NCI-H1694 (cell line): ENCODE measurements around the gene TK2.
"Not testable (repeated sequence)": the region's sequence is repeated elsewhere in the genome, so short reads cannot be mapped to it uniquely, and the experiment has no call there.

Source experiments
- DNase-seq: peaks from one replicate; lab custom pipeline; 2025; lab: John Stamatoyannopoulos, UW

The TK2 gene

GRCh38 chr16:66549284-66550131, at the start of gene TK2:
Gene TK2 (minus strand): TSS chr16:66550122. CDS start chr16:66550061, 61 bp downstream.
- no peak for DNase-seq

DNA sequence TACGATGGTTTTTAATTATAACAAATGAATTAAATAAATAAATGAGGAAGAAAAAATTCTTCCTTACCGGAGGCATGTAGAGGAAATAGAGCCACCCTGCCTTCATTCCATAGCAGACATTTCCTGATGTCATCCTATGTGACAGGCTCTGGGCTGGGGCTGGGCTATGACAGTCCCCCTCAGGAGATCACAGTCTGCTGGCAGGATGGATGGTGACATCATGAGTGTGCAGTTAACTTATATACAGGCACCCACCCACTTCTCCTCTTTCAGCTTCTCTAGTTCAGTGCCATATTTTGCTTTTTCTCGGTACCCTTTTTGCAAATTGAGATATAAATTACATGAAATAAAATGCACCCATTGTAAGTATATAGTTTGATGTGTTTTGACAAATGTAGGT, 48.2 kb upstream of the TK2 start:
- no peak for DNase-seq

DNA sequence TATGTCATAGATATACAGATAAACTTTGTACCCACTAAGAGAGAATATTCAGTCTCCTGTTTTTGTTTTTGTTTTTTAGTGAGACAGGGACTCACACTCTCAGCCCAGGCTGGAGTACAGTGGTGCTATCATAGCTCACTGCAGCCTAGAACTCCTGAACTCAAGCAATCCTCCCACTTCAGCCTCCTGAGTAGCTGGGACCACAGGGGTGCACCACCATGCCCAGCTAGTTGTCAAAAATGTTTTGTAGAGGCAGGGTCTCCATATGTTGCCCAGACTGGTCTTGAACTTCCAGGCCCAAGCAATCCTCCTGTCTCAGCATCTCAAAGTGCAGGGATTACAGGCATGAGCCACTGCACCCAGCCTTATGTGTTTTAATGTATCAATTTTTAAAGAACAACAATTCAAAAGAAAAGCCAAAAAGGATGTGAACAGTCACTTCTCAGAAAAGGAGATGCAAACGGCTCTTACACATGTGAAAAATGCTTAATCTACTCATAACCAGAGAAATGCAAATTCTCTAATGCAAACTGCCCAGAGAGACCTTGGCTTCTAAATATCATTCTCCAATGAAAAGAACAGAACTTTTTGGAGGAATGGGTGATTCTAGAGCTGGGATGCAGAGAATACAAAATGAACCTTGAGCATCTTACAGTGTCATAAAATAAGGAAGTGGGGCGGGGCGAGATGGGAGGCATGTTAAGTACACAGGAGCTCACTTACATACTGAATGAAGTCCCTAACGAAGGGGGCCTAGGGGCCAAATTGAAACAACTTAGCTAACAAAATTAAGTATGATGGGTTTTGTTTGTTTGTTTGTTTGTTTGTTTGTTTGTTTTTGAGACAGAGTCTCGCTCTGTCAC, 47.3 kb upstream of the TK2 start:
- no peak for DNase-seq

GRCh38 chr16:66596559-66596958, 46.6 kb upstream of the TK2 start:
- DNase-seq = not testable (repeated sequence)

- DNase-seq = no peak
Observed at GRCh38 chr16:66594739-66595138, 44.8 kb upstream of the TK2 start.

DNA sequence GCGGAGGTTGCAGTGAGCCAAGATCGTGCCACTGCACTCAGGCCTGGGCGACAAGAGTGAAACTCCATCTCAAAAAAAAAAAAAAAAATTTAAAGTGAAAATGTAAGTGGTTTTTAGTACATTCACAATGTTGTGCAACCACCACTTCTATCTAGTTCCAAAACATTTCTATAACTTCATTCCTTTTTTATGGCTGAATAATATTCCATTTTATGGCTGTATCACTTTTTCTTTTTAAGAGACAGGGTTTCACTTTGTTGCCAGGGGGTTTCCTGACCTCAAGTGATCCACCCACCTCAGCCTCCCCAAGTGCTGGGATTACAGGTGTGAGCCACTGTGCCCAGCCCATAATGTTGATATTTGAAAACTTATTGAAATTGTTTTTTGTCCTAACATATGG, 42.9 kb upstream of the TK2 start:
- no peak for DNase-seq

GRCh38 chr16:66592241-66592640, 42.3 kb upstream of the TK2 start:
- no peak for DNase-seq

DNA sequence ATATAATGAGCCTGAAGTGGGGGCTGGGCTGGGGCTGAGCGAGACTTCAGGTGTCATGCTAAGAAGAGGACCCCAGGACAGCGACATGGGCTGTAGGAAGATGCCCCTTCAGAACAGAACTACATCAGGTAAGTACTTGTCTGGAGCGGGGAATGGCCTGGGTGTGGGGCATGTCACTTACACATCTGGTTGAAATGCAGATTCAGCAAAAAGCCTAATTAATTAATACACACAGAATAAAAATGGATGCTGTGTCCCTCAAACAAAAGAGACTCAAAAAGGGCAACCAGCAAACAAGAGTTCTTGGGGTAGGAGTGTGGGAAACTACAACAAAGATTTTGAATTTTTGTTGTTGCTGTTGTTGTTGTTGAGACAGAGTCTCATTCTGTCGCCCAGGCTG, 41.1 kb upstream of the TK2 start:
- DNase-seq = no peak

- no peak for DNase-seq
Observed at GRCh38 chr16:66590322-66590721, 40.4 kb upstream of the TK2 start.

DNA sequence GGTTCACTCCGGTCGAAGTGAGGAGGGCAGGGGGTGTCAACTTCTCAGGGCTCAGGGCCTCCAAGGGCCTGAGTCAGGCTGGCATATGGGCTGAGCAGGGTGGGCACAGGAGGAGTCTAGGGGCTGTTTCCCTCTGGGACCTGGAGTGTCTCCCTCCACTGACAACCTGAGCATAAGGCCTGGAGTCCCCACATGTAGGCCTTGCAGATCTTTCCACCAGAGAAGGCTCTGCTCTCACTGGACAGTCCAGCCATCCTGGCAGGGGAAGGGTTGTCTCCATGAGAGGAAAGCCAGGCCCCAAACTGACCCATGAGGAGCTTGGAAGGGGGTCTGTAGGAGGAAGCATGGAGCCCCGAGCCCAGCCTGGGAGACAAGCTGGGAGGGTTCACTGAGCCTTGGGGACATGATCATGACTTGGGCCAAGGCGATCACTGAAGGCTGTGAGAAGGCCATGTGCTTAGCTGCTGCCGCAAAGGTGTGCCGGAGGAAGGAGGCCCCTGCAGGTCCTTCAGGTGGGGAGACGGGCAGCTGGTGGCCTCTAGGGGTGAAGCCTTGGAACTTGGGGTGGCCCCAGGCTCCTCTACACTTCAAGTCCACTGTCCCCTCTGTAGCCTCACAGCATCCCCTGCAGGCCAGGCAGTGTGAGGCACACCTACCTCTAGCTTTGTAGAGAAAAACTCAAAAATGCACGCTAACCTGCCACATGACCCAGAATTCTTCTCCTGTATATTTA, 39.2 kb upstream of the TK2 start:
- DNase-seq = no peak

- no peak for DNase-seq
Observed at GRCh38 chr16:66587881-66588600, 38.1 kb upstream of the TK2 start.

GRCh38 chr16:66585481-66586239, 35.7 kb upstream of the TK2 start:
- DNase-seq = no peak

DNA sequence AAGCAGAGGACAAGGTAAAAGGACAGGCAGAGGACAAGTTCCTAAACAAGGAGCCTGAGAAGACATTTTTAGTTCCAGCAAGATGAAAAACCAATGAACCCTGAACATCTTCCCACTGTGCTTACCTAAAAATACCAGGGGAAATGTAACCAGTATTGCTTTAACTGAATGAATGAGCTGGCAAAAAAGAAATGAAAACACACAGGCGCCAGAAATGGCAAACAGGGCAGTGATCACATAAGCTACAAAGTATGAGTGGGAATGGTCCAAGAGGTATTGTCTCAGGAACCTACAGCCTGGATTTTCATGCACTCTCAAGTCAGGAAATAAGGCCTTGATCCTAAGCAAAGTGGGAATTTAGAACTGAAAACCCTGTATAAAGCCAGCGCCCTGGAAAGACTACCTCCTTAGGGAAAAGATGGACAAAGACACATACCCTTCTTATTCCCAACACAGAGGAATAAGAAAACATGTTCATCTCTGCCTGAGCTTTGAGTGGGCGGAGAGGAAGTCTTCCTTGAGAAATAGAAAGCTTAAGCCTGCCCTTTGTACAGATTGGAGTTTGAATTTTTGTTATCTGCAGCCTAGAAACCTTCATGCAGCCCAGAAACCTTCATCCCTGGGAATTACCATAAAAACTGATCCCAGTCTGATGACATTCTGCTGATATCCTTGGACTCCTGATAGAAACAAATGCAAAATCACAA, 31.5 kb upstream of the TK2 start:
- DNase-seq = no peak

DNA sequence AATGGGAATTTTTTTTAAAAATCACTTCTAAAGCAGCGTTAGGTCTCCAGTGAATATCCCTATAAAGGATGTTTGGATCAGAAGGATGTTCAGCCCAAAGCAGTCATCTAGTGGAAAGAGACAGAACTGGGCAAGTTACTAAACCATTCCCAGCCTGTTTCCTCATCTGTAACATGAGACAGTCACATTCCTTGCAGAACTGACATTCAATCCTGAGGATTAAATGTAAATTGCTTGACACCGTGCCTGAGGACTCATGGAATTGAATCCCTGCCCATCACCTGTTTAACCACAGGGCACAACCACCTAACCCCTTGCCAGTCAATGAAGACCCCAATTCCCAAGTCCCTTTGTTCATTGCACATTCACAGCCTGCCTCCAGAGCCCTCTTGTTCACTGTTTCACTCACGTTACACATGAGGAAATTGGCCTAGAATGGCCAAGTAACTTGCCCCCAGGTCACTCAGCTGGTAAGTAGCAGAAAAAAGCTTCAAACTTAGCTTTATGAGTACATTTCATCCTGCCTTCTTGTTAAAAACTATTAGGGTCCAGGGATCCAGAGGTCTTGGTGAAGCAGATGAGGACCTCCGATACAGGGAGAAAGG, 30.8 kb upstream of the TK2 start:
- DNase-seq = no peak

DNA sequence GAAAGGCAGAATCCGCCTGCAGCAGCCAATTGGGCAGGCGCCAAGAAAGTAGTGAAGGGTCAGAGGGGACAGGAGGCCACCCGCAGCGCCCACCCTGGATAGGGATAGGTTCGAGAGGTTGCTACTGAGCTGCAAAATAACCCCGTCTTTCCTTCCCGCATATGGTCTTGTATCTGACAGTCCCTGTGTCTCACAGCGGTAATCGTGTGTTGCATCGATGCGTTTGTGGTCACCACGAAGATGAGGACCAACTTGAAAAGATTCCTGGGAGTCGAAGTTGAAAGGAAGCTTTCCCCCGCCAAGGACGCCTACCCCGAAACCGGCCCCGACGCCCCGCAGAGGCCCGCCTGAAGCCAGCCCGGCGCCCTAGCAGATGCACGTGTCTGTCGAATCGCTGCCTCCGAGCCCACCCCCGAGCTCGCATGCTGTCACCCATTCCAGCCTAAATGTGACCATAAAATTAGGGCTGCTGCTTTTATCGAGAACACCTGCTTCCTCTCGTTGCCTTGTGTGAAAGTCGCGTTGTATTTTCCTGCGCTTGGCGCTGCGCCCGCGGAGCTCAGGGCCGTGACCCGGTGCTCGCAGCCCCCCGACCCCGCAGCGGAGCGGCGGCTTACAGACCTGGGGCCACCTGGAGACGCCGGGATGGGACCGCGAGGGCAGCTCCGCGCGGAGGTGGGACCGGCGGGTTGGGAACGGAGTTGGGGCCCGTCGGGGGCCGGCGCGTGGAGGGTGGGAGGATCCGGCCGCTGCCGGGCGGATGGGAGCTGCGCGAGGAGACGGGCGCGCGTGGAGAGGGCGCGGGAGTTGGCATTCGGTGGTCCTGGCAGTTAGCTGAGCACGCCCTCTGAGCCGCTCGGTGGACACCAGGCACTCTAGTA, 29.0 kb upstream of the TK2 start, which contains the start of gene CMTM2:
Gene CMTM2 (plus strand): TSS at position 813 of the 881 bp plus-strand sequence. CDS start 145 bp downstream, outside the sequence.
- DNase-seq = no peak

- DNase-seq = no peak
Observed at GRCh38 chr16:66576296-66576695, 26.4 kb upstream of the TK2 start.

DNA sequence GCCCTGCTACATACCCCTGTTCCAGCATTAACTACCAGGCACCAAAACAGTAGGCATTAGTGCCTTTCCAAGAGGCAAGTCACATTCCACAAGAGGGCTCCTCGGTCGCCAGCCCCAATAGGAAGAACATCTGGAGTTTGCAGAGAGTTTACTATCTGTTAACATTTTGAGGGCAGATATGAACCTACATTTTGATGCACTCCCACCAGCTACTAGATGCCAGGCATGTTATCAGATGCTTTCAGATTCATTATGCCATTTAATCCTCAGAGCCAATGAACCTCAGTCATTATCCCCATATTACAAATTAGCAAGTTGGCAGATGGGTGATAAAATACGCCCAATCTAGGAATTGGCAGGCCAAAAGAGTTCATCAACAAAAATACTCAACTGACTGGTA, 25.1 kb upstream of the TK2 start:
- DNase-seq = no peak

DNA sequence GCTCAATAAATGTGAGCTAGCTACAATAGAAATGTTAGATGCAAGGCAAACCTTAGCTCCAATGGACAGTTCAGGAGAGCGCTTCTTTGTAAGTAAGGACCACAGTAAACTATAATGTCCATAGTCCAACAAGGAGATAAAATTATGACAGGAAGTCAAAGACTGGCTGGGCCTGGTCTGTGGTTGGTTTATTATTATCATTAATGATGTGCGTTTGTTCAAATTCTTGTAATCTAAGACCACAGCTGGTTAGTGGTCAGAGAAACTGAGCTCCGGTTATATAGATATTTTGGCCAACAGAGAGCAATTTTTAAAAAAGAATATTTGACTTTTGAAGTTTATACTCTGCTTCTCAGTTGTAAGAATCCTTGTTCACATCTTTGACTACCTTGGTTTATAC, 24.6 kb upstream of the TK2 start:
- DNase-seq = no peak

DNA sequence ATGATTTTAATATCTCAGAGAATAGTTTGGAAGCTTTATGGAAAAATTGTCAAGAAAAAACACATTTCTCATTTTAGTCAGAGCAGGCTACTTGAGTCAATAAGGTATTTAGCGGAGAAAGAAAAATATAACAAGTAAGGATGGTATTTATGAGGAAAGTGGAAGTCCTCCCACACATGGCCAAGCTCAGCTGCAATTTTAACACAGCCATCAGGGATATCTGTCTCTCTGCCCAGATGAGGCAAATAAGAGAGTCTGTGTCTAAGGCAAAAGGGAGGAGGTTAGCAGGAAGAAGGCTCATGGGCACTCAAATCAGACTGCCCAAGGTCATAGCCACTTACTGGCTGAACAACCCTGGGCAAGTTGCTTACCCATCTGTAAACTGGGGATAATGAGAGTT, 24.2 kb upstream of the TK2 start:
- DNase-seq = no peak
